SU-DHL-6 (cell line): Measurements from ENCODE around the gene ARL2BP.

Source experiments
- H2AFZ ChIP-seq: fragments of 200-600 bp; sonication (generic); 2 replicates; pipeline ENCODE4 v1.6.1; 2014; ENCODE audit warnings: low read depth, mild to moderate bottlenecking, moderate library complexity, mixed read lengths, antibody characterized with exemption, low read length; ENCODE audit not compliant: severe bottlenecking
- H3F3A ChIP-seq: fragments of 200-600 bp; shearing (Covaris generic); 2 replicates; pipeline ENCODE4 v1.6.0; 2016; ENCODE audit warnings: antibody characterized with exemption, mild to moderate bottlenecking; ENCODE audit not compliant: insufficient read depth
- H3K27ac ChIP-seq: fragments of 200-600 bp; sonication (generic); 2 replicates; pipeline ENCODE4 v1.5.1; 2016; ENCODE audit warnings: low read depth, mild to moderate bottlenecking, low read length, moderate library complexity, mixed read lengths
- H3K27me3 ChIP-seq: fragments of 200-600 bp; sonication (generic), shearing (Covaris generic); 2 replicates; pipeline ENCODE4 v1.6.0; 2014; ENCODE audit warnings: mild to moderate bottlenecking, low read length
- H3K36me3 ChIP-seq: fragments of 200-600 bp; sonication (generic); 2 replicates; pipeline ENCODE4 v1.6.1; 2014; ENCODE audit warnings: mild to moderate bottlenecking, low read length, mixed read lengths
- H3K4me2 ChIP-seq: fragments of 300-600, 200-600 bp; shearing (Covaris generic), sonication (generic); 2 replicates; pipeline ENCODE4 v1.6.0; 2014; ENCODE audit warnings: low read length, low read depth, mild to moderate bottlenecking; ENCODE audit not compliant: poor library complexity, severe bottlenecking
- H3K4me3 ChIP-seq: fragments of 200-600 bp; sonication (generic); 2 replicates; pipeline ENCODE4 v1.5.1; 2014; ENCODE audit warnings: antibody characterized with exemption, low read length, mild to moderate bottlenecking, mixed read lengths; ENCODE audit not compliant: insufficient read depth, poor library complexity, severe bottlenecking
- H3K79me2 ChIP-seq: fragments of 200-600 bp; sonication (generic); 2 replicates; pipeline ENCODE4 v1.6.1; 2014; ENCODE audit warnings: mild to moderate bottlenecking, low read length, moderate library complexity; ENCODE audit not compliant: insufficient read depth
- H3K9ac ChIP-seq: fragments of 200-600 bp; sonication (generic); 2 replicates; pipeline ENCODE4 v1.7.0; 2014; ENCODE audit warnings: mild to moderate bottlenecking, low read length
- H3K9me2 ChIP-seq: fragments of 200-600 bp; sonication (generic); replicated peaks from 2 replicates; pipeline ENCODE4 v1.6.1; 2014; ENCODE audit warnings: low read length; ENCODE audit not compliant: insufficient read depth
- H3K9me3 ChIP-seq: fragments of 200-600 bp; sonication (generic); 2 replicates; pipeline ENCODE4 v1.6.1; 2014; ENCODE audit warnings: low read length, mixed read lengths; ENCODE audit not compliant: insufficient read depth
- H4K20me1 ChIP-seq: fragments of 200-600 bp; sonication (generic); 2 replicates; pipeline ENCODE4 v1.6.1; 2014; ENCODE audit warnings: low read depth, mild to moderate bottlenecking, antibody characterized with exemption, low read length, moderate library complexity, mixed read lengths
- EZH2phosphoT487 ChIP-seq: fragments of 200-600 bp; sonication (generic), shearing (Covaris generic); conservative IDR thresholded peaks from 2 replicates; pipeline ENCODE4 v1.6.1; 2018; ENCODE audit warnings: mild to moderate bottlenecking, antibody characterized with exemption, low read length, moderate library complexity, mixed read lengths
- TF ChIP-seq, protein P1 (sequence below): fragments of 200-600 bp; sonication (generic); IDR thresholded peaks from one replicate; pipeline ENCODE4 v1.5.1; 2017; ENCODE audit warnings: antibody characterized with exemption, mild to moderate bottlenecking, low read length, moderate library complexity; ENCODE audit not compliant: insufficient read depth, poor library complexity, severe bottlenecking

ARL2BP gene

GRCh38 chr16:57235128-57236021 is 9.7 kb upstream of the ARL2BP start:
- Histone ChIP-seq H3K4me3 (no peak overlapping the region), H3K79me2 (no peaks in the 10 kb centered on the region), H3K4me2 (peak overlapping the region; percentile 57), H3K36me3 (peaks cover 12% of the 10 kb centered on the region; the same call in 1 of the 2 replicates), H3K9me3 (no peaks in the 10 kb centered on the region), H4K20me1 (no peaks in the 10 kb centered on the region), H3K9ac (peak overlapping the region; percentile 23), H3F3A (peaks cover 27% of the 10 kb centered on the region), H2AFZ (no peak overlapping the region), H3K27me3 (no peaks in the 10 kb centered on the region), H3K9me2 (no peaks in the 10 kb centered on the region), H3K27ac (peak overlapping the region; percentile 91)
- TF ChIP-seq, protein P1, sequence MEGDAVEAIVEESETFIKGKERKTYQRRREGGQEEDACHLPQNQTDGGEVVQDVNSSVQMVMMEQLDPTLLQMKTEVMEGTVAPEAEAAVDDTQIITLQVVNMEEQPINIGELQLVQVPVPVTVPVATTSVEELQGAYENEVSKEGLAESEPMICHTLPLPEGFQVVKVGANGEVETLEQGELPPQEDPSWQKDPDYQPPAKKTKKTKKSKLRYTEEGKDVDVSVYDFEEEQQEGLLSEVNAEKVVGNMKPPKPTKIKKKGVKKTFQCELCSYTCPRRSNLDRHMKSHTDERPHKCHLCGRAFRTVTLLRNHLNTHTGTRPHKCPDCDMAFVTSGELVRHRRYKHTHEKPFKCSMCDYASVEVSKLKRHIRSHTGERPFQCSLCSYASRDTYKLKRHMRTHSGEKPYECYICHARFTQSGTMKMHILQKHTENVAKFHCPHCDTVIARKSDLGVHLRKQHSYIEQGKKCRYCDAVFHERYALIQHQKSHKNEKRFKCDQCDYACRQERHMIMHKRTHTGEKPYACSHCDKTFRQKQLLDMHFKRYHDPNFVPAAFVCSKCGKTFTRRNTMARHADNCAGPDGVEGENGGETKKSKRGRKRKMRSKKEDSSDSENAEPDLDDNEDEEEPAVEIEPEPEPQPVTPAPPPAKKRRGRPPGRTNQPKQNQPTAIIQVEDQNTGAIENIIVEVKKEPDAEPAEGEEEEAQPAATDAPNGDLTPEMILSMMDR = no peak
- no peak for TF ChIP-seq EZH2phosphoT487

GRCh38 chr16:57236022-57236350 is 9.1 kb upstream of the ARL2BP start:
- H3K27ac ChIP-seq = peak overlapping the region; percentile 91
- peaks cover 12% of the 10 kb centered on the region; the same call in 1 of the 2 replicates for H3K36me3 ChIP-seq
- H3K79me2 ChIP-seq = no peaks in the 10 kb centered on the region
- no peaks in the 10 kb centered on the region for H3K9me3 ChIP-seq
- H3K27me3 ChIP-seq = no peaks in the 10 kb centered on the region
- H2AFZ ChIP-seq = no peak overlapping the region
- no peaks in the 10 kb centered on the region for H3K9me2 ChIP-seq
- TF ChIP-seq, protein P1 = no peak
- H3K9ac ChIP-seq = peak overlapping the region; percentile 23; the same call in 1 of the 2 replicates
- H3K4me3 ChIP-seq = no peak overlapping the region
- no peaks in the 10 kb centered on the region for H4K20me1 ChIP-seq
- peaks cover 27% of the 10 kb centered on the region for H3F3A ChIP-seq
- peak overlapping the region; percentile 57 for H3K4me2 ChIP-seq

GRCh38 chr16:57238682-57239081 is 6.4 kb upstream of the ARL2BP start:
- no peaks in the 10 kb centered on the region for H3K9me3 ChIP-seq
- H3K36me3 ChIP-seq = peaks cover 12% of the 10 kb centered on the region; the same call in 1 of the 2 replicates
- no peak overlapping the region for H3K4me3 ChIP-seq
- H4K20me1 ChIP-seq = no peaks in the 10 kb centered on the region
- TF ChIP-seq EZH2phosphoT487 = no peak
- TF ChIP-seq, protein P1 = no peak
- H3K9me2 ChIP-seq = no peaks in the 10 kb centered on the region
- no peak overlapping the region for H3K27ac ChIP-seq
- peaks cover 33% of the 10 kb centered on the region for H3F3A ChIP-seq
- no peaks in the 10 kb centered on the region for H3K79me2 ChIP-seq
- H3K27me3 ChIP-seq = no peaks in the 10 kb centered on the region
- H3K4me2 ChIP-seq = no peak overlapping the region
- no peak overlapping the region for H3K9ac ChIP-seq
- H2AFZ ChIP-seq = no peak overlapping the region
